Spinal cord (tissue), 10 donors: ENCODE measurements around the gene LRIG3. TPM values are rescaled to one million over a fixed set of nuclear protein-coding genes. Genes with fewer than 3 reads are reported as not detected.
"Not testable (repeated sequence)": the region's sequence is repeated elsewhere in the genome, so short reads cannot be mapped to it uniquely, and the experiment has no call there.

Experiments
- DNase-seq, 6 donors: peaks; one replicate each; pipeline versions ENCODE4 v3.0.0 to v3.0.0-alpha.2; 2013 to 2015; ENCODE audit warnings: low spot score in 6 of 6, low read depth in 4 of 6
- H3K27ac ChIP-seq: one replicate; pipeline ENCODE4 v1.5.1; 2013; ENCODE audit warnings: low read depth, low read length, control low read depth
- H3K27me3 ChIP-seq: one replicate; pipeline ENCODE4 v1.6.1; 2013; ENCODE audit warnings: low read length; ENCODE audit not compliant: control insufficient read depth, insufficient read depth
- H3K36me3 ChIP-seq: one replicate; pipeline ENCODE4 v1.6.1; 2013; ENCODE audit warnings: low read length; ENCODE audit not compliant: control insufficient read depth, insufficient read depth
- H3K4me1 ChIP-seq: one replicate; pipeline ENCODE4 v1.6.1; 2013; ENCODE audit warnings: low read length; ENCODE audit not compliant: control insufficient read depth, insufficient read depth
- H3K4me3 ChIP-seq: one replicate; pipeline ENCODE4 v1.5.1; 2013; ENCODE audit warnings: low read depth, low read length, control low read depth
- H3K9me3 ChIP-seq: one replicate; pipeline ENCODE4 v1.6.1; 2013; ENCODE audit warnings: low read length; ENCODE audit not compliant: control insufficient read depth, insufficient read depth
- WGBS: methylation state at CpG from one replicate; pipeline ENCODE4 v1.1.5; 2013; ENCODE audit warnings: missing lambda C conversion rate; ENCODE audit not compliant: insufficient coverage; 5-methylcytosine and 5-hydroxymethylcytosine counted together
- polyA plus RNA-seq, 2 donors: library from polyadenylated mRNA; unstranded; fragments of 120-200 nt; gene quantifications; one replicate each; pipeline ENCODE4 v1.2.1, GENCODE V29; 2013; ENCODE audit not compliant: insufficient read length in 2 of 2
- total RNA-seq, 2 donors: library from RNA; depleted of rRNA in 1 of 2; stranded (reverse); fragments of 120-200 nt in 1 of 2; fragments of >200 nt in 1 of 2; gene quantifications; one replicate each; pipeline versions ENCODE4 v1.2.3 to v1.2.4, GENCODE V29; 2013 to 2014
- donor health status: healthy.

The LRIG3 gene
- total and polyA plus RNA-seq, 4 donors: 13.3 to 82.3 (median 36.9) TPM

DNA sequence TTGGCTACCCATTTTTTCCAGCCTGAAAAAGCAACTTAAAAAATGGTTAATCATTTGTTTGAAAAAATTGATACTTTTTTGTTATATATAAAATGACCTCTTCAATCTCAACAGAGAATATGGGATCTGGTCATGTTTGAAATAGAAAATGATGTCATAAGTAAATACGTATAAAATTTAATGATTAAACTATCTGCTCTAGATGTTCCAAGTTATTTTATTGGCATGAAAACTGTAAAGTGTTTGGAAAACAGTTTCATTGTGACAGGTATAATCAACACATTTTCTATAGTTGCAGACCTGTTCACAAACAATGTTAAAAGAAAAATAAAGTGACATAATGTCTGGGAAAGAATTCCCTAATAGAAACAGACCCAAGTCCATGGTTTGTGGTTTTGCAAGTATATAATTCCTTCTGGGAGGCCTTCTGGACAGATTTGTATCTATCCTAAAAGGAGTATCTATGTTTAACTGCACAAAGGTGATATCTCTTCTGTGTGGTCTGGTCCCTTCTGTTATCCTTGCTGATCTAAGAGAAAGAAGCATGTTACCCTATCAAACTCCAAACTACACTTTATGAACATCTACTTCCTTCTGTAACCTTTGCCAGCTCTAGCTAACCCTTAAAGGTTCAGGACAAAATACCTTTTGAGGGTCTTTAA lies 39.5 kb upstream of the LRIG3 start:
- no peaks in the 10 kb centered on the region for H3K36me3 ChIP-seq
- no peak overlapping the region for H3K27ac ChIP-seq
- WGBS: no CpG with 5 or more reads among the region's 1 CpG
- H3K4me1 ChIP-seq: no peaks in the 10 kb centered on the region
- no peaks in the 10 kb centered on the region for H3K27me3 ChIP-seq
- no peak for DNase-seq
- H3K4me3 ChIP-seq: no peak overlapping the region
- no peaks in the 10 kb centered on the region for H3K9me3 ChIP-seq

DNA sequence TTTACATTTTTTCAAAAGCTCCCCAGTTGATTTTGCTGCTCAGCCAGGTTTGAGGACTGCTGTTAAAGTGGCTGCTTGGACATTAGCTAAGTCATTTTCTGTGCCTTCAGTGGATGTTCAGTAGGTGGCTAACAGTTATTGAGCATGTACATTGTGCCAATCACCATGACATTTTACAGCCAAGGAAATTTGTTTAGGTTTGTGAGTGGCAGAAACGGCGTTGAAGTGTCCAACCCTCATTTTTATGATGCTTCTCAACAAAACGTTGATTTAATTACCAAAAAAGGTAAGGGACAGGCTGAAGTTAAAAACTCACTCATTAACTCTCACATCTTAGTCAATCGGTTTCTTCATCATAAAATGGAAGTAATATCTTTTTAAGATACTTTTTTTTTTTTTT lies 37.0 kb upstream of the LRIG3 start:
- WGBS: no CpG with 5 or more reads among the region's 4 CpGs
- Histone ChIP-seq H3K9me3 (no peaks in the 10 kb centered on the region), H3K27me3 (no peaks in the 10 kb centered on the region), H3K4me1 (no peaks in the 10 kb centered on the region), H3K4me3 (no peak overlapping the region), H3K27ac (no peak overlapping the region), H3K36me3 (no peaks in the 10 kb centered on the region)
- DNase-seq: no peak

- peak in 1 of 6 donors; percentile 32 for DNase-seq
- no peaks in the 10 kb centered on the region for H3K4me1 ChIP-seq
- H3K27ac ChIP-seq: no peak overlapping the region
- no peaks in the 10 kb centered on the region for H3K27me3 ChIP-seq
- no peak overlapping the region for H3K4me3 ChIP-seq
- H3K9me3 ChIP-seq: no peaks in the 10 kb centered on the region
- WGBS: no CpG with 5 or more reads among the region's 1 CpG
- H3K36me3 ChIP-seq: no peaks in the 10 kb centered on the region
These were observed 35.5 kb upstream of the LRIG3 start for GRCh38 chr12:58955849-58956248.

DNA sequence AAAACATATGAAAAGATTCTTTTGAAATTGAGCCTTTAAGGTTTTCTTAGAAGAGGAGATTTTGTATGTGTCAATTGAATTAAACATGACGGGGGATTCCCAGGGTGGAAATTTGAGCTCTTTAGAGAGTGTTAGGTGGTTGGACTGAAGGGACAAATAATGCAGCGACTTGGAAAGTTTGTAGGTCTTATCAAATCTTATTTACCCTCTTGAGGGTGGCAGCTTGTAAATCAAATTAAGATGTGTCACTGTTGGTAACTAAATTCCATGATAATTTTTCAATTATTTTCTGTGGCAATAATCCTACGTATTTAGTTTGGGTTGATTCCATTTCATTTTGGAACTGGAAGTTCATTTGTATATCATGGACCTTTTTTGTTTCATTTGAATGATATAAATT lies 33.7 kb upstream of the LRIG3 start:
- WGBS: no CpG with 5 or more reads among the region's 3 CpGs
- Histone ChIP-seq H3K27ac (no peak overlapping the region), H3K27me3 (no peaks in the 10 kb centered on the region), H3K9me3 (no peaks in the 10 kb centered on the region), H3K36me3 (no peaks in the 10 kb centered on the region), H3K4me1 (no peaks in the 10 kb centered on the region), H3K4me3 (no peak overlapping the region)
- no peak for DNase-seq

DNA sequence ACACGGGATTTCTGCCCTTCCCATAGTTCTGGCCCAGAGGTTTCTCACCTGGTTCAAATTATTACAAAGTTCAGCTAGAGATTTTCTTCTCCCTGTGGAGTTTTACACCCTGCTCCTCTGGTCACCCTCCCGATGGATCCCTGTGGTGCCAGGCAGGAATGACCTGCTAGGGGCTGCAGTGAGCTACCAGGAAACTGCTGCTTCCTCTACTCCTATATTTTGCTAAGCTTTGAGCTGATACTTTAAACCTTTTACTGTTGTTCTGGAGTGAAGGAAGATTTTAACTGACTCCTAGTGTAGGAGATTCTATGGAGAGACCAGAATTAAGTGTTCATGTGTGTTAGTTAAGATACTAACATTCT lies 30.4 kb upstream of the LRIG3 start:
- DNase-seq: no peak

DNA sequence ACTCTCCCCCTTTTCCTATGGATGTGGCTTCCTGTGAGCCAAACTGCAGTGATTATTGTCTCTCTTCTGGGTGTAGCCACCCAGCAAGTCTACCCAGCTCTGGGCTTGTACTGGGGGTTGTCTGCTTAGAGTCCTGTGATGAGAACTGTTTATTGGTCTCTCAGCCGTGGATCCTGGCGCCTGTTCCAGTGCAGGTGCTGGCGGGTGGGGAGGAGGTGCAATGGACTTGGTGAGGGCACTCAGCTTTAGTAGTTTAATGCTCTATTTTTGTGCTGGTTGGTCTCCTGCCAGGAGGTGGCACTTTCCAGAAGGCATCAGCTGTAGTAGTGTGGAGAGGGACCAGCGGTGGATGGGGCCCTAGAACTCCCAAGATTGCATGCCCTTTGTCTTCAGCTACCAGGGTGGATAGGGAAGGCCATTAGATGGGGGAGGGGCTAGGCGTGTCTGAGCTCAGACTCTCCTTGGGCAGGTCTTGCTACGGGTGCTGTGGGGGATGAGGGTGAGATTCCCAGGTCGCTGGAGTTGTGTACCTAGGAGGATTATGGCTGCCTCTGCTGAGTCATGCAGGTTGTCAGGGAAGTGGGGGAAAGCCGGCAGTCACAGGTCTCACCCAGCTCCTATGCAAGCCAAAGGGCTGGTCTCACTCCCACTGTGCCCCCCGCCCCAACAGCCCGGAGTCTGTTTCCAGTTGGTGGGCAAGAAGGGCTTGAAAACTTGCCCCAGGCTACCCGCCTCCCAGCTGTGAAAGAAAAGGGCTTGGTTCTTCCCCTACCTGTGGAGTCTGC lies 29.8 kb upstream of the LRIG3 start:
- H3K27me3 ChIP-seq, H3K4me1 ChIP-seq, H3K27ac ChIP-seq, DNase-seq, H3K4me3 ChIP-seq, H3K9me3 ChIP-seq, H3K36me3 ChIP-seq: not testable (repeated sequence)
- 85% methylated on average over 11 of the region's 11 CpGs for whole genome bisulfite sequencing

More for the DNA sequence above, 30.4 kb upstream of the LRIG3 start:
- H3K9me3 ChIP-seq: no peaks in the 10 kb centered on the region
- WGBS: 82% methylated on average over 1 of the region's 2 CpGs
- H3K27me3 ChIP-seq: no peaks in the 10 kb centered on the region
- H3K36me3 ChIP-seq: no peaks in the 10 kb centered on the region
- no peaks in the 10 kb centered on the region for H3K4me1 ChIP-seq
- no peak overlapping the region for H3K27ac ChIP-seq
- H3K4me3 ChIP-seq: no peak overlapping the region

- no peaks in the 10 kb centered on the region for H3K27me3 ChIP-seq
- 100% methylated on average over 1 of the region's 3 CpGs for WGBS
- H3K4me1 ChIP-seq: no peaks in the 10 kb centered on the region
- H3K9me3 ChIP-seq: no peaks in the 10 kb centered on the region
- no peak overlapping the region for H3K4me3 ChIP-seq
- H3K27ac ChIP-seq: no peak overlapping the region
- DNase-seq: no peak
- no peaks in the 10 kb centered on the region for H3K36me3 ChIP-seq
These were observed 22.8 kb upstream of the LRIG3 start for GRCh38 chr12:58943079-58943478.

- H3K9me3 ChIP-seq: no peaks in the 10 kb centered on the region
- no peaks in the 10 kb centered on the region for H3K27me3 ChIP-seq
- H3K27ac ChIP-seq: no peak overlapping the region
- WGBS: no CpG with 5 or more reads among the region's 2 CpGs
- DNase-seq: no peak
- H3K4me3 ChIP-seq: no peak overlapping the region
- H3K36me3 ChIP-seq: no peaks in the 10 kb centered on the region
- H3K4me1 ChIP-seq: no peaks in the 10 kb centered on the region
These were observed 22.0 kb upstream of the LRIG3 start for GRCh38 chr12:58942345-58942744.

- H3K27ac ChIP-seq: no peak overlapping the region
- no peak for DNase-seq
- no peaks in the 10 kb centered on the region for H3K36me3 ChIP-seq
- no peaks in the 10 kb centered on the region for H3K9me3 ChIP-seq
- H3K27me3 ChIP-seq: no peaks in the 10 kb centered on the region
- WGBS: no CpG with 5 or more reads among the region's 6 CpGs
- H3K4me3 ChIP-seq: no peak overlapping the region
- H3K4me1 ChIP-seq: no peaks in the 10 kb centered on the region
These were observed 19.2 kb upstream of the LRIG3 start for GRCh38 chr12:58939399-58940100.
